Cerebellar nuclear complex (tissue), 1 donor: ENCODE results near the gene BIVM.

Source experiments
- DNase-seq, 2 experiments: peaks; one replicate each; lab custom pipeline; 2025; lab: John Stamatoyannopoulos, UW

Gene BIVM

GRCh38 chr13:102788683-102789082 is 10.2 kb upstream of the BIVM start:
- no peak for DNase-seq

- no peak for DNase-seq
Measured at GRCh38 chr13:102792396-102792795, 6.5 kb upstream of the BIVM start.

DNA sequence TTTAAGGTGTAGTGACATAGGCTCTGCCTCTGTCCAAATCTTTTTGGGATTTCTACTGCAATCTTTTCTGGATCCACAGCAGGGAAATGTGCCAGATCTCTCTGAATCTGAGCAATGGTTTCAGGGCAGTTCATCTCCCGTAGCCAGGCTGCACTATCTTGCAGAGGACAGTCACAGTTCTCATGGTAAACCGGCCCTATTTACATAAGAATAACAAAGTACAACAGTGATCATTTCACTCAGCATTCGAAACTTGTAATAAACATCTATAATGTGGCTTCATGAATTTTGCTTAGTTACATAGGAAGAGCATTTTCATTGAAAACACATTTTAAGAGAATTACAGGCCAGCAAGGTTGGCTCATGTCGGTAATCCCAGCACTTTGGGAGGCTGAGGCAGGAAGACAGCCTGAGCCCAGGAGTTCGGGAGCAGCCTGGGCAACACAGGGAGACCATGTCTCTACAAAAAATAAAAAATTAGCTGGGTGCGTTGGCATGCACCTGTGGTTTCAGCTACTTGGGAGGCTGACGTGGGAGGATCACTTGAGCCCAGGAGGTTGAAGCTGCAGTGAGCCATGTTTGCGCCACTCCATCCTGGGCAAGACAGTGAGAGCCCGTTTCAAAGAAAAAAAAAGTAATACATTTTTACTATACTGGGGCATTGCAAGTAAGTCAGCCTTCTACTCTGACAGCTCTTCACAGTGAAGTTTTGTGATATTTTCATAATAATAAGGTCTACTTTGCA is 5.1 kb upstream of the BIVM start:
- no peak for DNase-seq

GRCh38 chr13:102799426-102800144 is 666 bp downstream of the BIVM start:
- DNase-seq: no peak

DNA sequence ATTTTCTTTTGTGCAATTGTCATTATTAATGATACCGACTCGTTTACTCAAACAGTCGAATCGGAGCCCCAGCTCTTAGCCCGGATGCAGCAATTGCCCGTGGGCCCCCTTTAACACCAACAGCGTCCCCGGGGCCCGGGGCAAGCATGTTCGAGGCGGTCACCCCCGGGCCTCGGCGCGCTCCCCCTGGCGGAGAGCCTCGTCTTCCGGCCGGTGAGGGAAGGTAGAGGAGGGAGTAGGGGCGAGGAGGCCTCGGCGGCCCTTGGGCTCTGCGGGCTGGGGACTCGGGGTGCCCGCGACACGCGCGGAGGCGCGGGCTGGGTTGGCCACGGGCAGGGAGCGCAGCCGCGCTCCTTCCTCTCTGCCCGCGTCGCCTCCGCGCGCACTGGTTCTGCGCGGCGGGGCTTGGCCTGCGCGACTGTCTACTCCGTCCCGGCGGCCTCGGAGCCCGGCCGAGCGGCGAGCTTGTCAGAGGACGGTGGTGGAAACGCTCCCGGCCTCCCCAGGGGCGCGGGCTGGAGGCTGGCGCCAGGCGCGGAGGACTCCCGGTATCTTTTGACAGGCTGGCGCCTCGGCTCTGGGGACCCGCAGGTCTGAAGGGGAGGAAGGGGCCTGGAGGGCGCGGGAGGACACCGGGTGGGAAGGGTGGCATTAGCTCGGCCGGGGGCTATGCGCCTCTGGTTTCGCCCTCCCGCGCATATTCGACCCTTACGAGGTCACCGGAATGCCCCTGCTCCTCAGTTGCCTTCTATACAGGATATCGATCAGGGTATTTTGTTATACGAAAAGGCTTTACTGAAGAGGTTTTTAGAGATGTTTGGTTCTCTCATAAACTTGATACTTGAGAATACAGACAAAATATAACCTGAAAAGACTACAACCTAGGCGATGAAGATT is 1.5 kb downstream of the BIVM start:
- peak in 1 of 2 experiments; percentile 7 for DNase-seq

GRCh38 chr13:102805680-102806079 is 6.8 kb downstream of the BIVM start:
- no peak for DNase-seq

- no peak for DNase-seq
Measured at GRCh38 chr13:102807699-102808098, 8.8 kb downstream of the BIVM start.

- no peak for DNase-seq
Measured at GRCh38 chr13:102812611-102813287, 13.8 kb downstream of the BIVM start.

- DNase-seq: no peak
Measured at GRCh38 chr13:102814025-102814607, 15.2 kb downstream of the BIVM start.

- DNase-seq: no peak
Measured at GRCh38 chr13:102814793-102815192, 15.9 kb downstream of the BIVM start.

- no peak for DNase-seq
Measured at GRCh38 chr13:102815788-102816187, 16.9 kb downstream of the BIVM start.

- no peak for DNase-seq
Measured at GRCh38 chr13:102816708-102817107, 17.8 kb downstream of the BIVM start.

DNA sequence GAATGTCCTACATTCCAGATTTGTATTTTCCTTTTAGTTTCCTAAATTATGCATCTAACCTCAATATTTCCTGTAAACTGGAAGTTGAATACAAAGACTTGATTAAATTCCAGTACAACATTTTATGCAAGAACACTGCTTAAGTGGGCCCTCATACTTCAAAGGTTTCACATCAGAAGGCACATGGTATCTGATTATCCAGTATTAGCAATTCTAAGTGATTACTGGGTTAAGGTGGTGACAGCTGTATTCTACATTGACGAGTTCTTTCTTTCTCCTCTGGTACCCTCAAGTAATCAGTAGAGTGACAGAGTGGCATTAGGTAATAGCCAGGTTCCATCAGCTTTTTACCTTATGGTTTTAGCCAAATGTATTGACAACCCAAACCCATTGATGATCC is 18.3 kb downstream of the BIVM start:
- DNase-seq: no peak

DNA sequence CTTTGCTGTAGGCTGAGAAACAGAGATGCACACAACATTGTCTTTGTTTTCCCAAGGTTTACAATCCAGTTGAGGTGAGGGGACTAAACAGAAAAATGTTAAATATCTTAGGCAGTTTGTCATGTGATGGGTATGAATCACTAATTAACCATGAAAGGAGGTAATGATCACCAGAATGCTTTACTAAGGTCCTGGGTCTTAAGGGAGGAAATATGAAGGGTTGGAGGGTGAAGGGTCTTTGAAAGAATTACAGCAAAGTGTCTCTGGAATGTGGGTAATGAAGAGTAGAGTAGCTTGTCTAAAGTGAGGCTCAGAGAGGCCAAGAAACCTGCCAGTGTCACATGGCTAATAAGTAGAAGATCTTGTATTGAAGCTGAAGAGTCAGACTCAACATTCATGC is 19.0 kb downstream of the BIVM start:
- no peak for DNase-seq

DNA sequence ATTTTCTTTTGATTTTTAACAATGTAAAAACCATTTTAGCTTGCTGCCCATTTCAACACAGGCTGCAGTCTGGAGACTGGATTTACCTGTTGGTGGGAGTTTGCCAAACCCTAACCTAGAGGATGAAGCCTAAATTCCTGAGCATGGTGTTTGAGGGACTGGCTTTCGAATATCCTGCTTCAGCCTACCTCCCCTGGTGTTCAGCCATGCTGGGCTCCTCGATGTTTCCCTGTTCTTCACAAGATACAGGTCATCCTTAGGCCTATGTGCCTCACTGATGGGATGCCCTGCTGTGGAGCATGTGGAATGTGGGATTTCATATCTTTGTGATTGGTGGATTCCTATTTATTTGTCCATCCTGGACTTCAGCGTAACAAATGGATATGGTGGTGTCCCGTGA is 26.5 kb downstream of the BIVM start:
- DNase-seq: no peak

DNA sequence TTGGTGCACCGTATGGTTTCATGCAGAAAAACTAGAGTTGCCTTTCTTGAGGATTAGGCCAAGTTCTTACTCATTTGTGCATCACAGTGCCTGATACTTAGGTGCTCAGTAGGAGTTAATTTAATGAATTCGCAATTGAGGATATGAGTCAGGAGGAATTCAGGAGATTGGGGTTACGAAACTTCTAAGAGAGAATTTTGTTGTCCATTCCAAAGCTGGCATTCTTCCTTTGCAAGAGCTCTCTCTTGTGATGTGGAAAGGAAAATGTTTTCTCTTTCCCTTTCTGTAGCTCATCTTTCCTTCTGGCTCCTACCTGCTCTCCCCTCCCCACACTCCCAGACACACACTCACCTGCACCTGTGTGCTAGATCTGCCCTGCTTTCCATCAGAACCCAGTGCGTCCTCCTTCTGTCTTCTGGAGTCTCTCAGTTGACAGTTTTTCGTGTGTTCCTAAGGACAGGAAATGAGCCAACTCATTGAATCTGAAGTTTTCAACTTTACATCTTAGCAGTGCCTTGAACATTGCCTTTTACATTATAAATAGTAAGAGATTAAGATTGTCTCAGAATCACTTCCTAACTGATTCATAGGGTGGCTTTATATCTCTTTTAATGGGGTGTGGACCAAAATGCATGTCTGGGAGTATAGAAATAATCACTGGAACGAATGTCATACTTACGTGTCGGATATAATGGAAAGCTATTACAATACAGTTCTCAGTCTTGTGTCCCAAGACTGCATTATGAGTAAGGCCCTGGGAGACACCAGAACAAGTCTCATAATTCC is 27.2 kb downstream of the BIVM start:
- no peak for DNase-seq

GRCh38 chr13:102830646-102831045 is 31.7 kb downstream of the BIVM start:
- DNase-seq: no peak

DNA sequence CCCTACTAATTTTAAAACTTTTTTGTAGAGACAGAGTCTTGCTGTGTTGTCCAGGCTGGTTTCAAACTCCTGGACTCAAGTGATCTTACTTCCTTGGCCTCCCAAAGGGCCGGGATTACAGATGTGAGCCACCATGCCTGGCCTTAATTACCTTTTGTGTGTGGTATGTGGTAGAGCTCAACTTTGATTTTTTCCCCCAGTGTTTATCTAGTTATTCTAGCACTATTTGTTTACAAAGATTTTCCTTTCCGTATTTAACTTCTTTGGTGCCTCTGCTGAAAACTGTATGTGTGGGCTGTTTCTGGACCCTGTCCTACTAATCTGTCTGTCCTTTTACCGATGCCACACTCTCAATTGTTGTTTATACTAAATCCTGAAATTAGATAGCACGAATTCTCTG is 37.6 kb downstream of the BIVM start:
- DNase-seq: no peak

GRCh38 chr13:102838273-102838672 is 39.4 kb downstream of the BIVM start:
- DNase-seq: no peak

DNA sequence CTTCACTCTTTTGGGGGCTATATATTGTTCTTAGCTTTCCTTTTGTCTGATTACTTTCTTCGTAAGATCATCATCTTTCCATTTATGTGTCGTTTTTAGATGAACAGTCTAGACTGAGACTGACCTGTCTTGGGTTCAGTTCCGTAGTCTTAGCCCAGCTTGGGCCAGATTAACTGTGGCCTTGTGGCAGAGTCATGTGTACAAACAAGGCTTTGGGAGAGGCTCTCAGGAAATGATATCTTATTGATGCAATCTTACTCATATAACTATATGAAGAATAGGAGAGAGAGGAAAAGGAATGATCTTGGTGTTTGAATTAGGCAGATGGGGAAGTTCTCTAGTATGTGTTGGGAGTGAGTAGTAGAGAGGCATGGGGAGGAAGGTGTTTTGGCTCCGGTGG is 40.1 kb downstream of the BIVM start:
- DNase-seq: no peak

GRCh38 chr13:102839462-102839861 is 40.5 kb downstream of the BIVM start:
- no peak for DNase-seq
